H9 (cell line): ENCODE measurements around the gene DLX1. TPM values are rescaled to one million over a fixed set of nuclear protein-coding genes. Genes with fewer than 3 reads are reported as not detected.

ENCODE experiments used
- DNase-seq: peaks from one replicate; pipeline ENCODE4 v3.0.0-alpha.2; 2017
- H2AFZ ChIP-seq: one replicate; pipeline ENCODE4 v1.6.1; 2013; ENCODE audit warnings: mild to moderate bottlenecking, low read length, control low read depth, moderate library complexity
- H2AK5ac ChIP-seq: 2 replicates; pipeline ENCODE4 v1.6.1; 2013; ENCODE audit warnings: low read length, control low read depth, mixed read lengths; ENCODE audit not compliant: insufficient read length
- H2BK120ac ChIP-seq: one replicate; pipeline ENCODE4 v1.6.1; 2013; ENCODE audit warnings: low read depth, mild to moderate bottlenecking, low read length, control low read depth, inconsistent platforms; ENCODE audit not compliant: poor library complexity, severe bottlenecking
- H2BK12ac ChIP-seq: 2 replicates; pipeline ENCODE4 v1.6.1; 2013; ENCODE audit warnings: low read length, control low read depth, mixed read lengths, low read depth; ENCODE audit not compliant: insufficient read length
- H2BK15ac ChIP-seq: 2 replicates; pipeline ENCODE4 v1.6.1; 2013; ENCODE audit warnings: low read depth, low read length, control low read depth
- H2BK20ac ChIP-seq: one replicate; pipeline ENCODE4 v1.6.1; 2013; ENCODE audit warnings: low read depth, mild to moderate bottlenecking, low read length, control low read depth, inconsistent platforms; ENCODE audit not compliant: poor library complexity, severe bottlenecking
- H2BK5ac ChIP-seq: 2 replicates; pipeline ENCODE4 v1.6.1; 2013; ENCODE audit warnings: low read length, control low read depth, mixed read lengths; ENCODE audit not compliant: insufficient read length
- H3K14ac ChIP-seq: 2 replicates; pipeline ENCODE4 v1.6.1; 2013; ENCODE audit warnings: low read length, control low read depth; ENCODE audit not compliant: insufficient read depth
- H3K18ac ChIP-seq: 2 replicates; pipeline ENCODE4 v1.6.1; 2013; ENCODE audit warnings: low read depth, mild to moderate bottlenecking, mixed read lengths, low read length, control low read depth; ENCODE audit not compliant: insufficient read length
- H3K23ac ChIP-seq: 2 replicates; pipeline ENCODE4 v1.6.1; 2013; ENCODE audit warnings: low read length, control low read depth, mixed read lengths, low read depth; ENCODE audit not compliant: insufficient read length
- H3K23me2 ChIP-seq: 2 replicates; pipeline ENCODE4 v1.6.1; 2013; ENCODE audit warnings: low read depth, mild to moderate bottlenecking, mixed read lengths, low read length, control low read depth; ENCODE audit not compliant: insufficient read length, poor library complexity, severe bottlenecking
- H3K27ac ChIP-seq: 2 replicates; pipeline ENCODE4 v1.5.1; 2013; ENCODE audit warnings: low read length, control low read depth, mixed read lengths, low read depth; ENCODE audit not compliant: insufficient read length
- H3K27me3 ChIP-seq: 2 replicates; pipeline ENCODE4 v1.6.1; 2013; ENCODE audit warnings: low read length, control low read depth, inconsistent platforms; ENCODE audit not compliant: insufficient read depth
- H3K4ac ChIP-seq: 2 replicates; pipeline ENCODE4 v1.6.1; 2013; ENCODE audit warnings: low read depth, mild to moderate bottlenecking, control low read depth, inconsistent platforms, low read length, moderate library complexity
- H3K4me1 ChIP-seq: 2 replicates; pipeline ENCODE4 v1.6.1; 2013; ENCODE audit warnings: low read length, control low read depth, inconsistent platforms; ENCODE audit not compliant: insufficient read depth
- H3K4me2 ChIP-seq: 2 replicates; pipeline ENCODE4 v1.6.1; 2013; ENCODE audit warnings: low read length, control low read depth, mixed read lengths; ENCODE audit not compliant: insufficient read length, insufficient read depth
- H3K56ac ChIP-seq: 2 replicates; pipeline ENCODE4 v1.6.1; 2013; ENCODE audit warnings: low read depth, mild to moderate bottlenecking, mixed read lengths, low read length, control low read depth; ENCODE audit not compliant: insufficient read length
- H3K79me1 ChIP-seq: 2 replicates; pipeline ENCODE4 v1.6.1; 2013; ENCODE audit warnings: low read depth, mild to moderate bottlenecking, moderate library complexity, low read length, control low read depth, inconsistent platforms; ENCODE audit not compliant: insufficient read depth, poor library complexity, severe bottlenecking
- H3K79me2 ChIP-seq: 2 replicates; pipeline ENCODE4 v1.6.1; 2013; ENCODE audit warnings: low read length, control low read depth, inconsistent platforms; ENCODE audit not compliant: insufficient read depth
- H3K9ac ChIP-seq: 2 replicates; pipeline ENCODE4 v1.6.1; 2013; ENCODE audit warnings: low read length, control low read depth, mixed read lengths; ENCODE audit not compliant: insufficient read length; ENCODE audit errors: extremely low read depth
- H3K9me3 ChIP-seq: one replicate; pipeline ENCODE4 v1.6.1; 2013; ENCODE audit warnings: low read depth, low read length, inconsistent platforms; ENCODE audit not compliant: control insufficient read depth
- H3T11ph ChIP-seq: one replicate; pipeline ENCODE4 v1.6.1; 2013; ENCODE audit warnings: mild to moderate bottlenecking, low read length, control low read depth, inconsistent platforms
- H4K20me1 ChIP-seq: one replicate; pipeline ENCODE4 v1.6.1; 2013; ENCODE audit not compliant: control insufficient read depth, insufficient read length, insufficient read depth
- H4K5ac ChIP-seq: 2 replicates; pipeline ENCODE4 v1.6.1; 2013; ENCODE audit warnings: low read depth, mild to moderate bottlenecking, mixed read lengths, low read length, control low read depth; ENCODE audit not compliant: insufficient read length
- H4K8ac ChIP-seq: replicated peaks from 2 replicates; pipeline ENCODE4 v1.6.1; 2013; ENCODE audit warnings: low read length, control low read depth, mixed read lengths, low read depth; ENCODE audit not compliant: insufficient read length
- H4K91ac ChIP-seq: 2 replicates; pipeline ENCODE4 v1.6.1; 2013; ENCODE audit warnings: low read depth, mild to moderate bottlenecking, moderate library complexity, mixed read lengths, low read length, control low read depth; ENCODE audit not compliant: insufficient read length
- H3K27ac Mint-ChIP-seq, 3 experiments: 2 replicates in 2 of 3; 3 replicates in 1 of 3; pipeline ENCODE4 v1.8.0; 2020 to 2021; ENCODE audit warnings: mixed read lengths in 3 of 3, mild to moderate bottlenecking in 1 of 3, moderate library complexity in 1 of 3
- H3K27me3 Mint-ChIP-seq: 2 replicates; pipeline ENCODE4 v1.8.0; 2021; ENCODE audit warnings: low read depth, mild to moderate bottlenecking, moderate library complexity, mixed read lengths
- H3K36me3 Mint-ChIP-seq, 3 experiments: 2 replicates in 2 of 3; 3 replicates in 1 of 3; pipeline ENCODE4 v1.8.0; 2020 to 2021; ENCODE audit warnings: low read depth in 3 of 3, mixed read lengths in 3 of 3; ENCODE audit not compliant: insufficient read depth in 1 of 3
- H3K4me1 Mint-ChIP-seq, 2 experiments: 2 replicates each; pipeline ENCODE4 v1.8.0; 2020; ENCODE audit warnings: mixed read lengths in 2 of 2
- H3K4me3 Mint-ChIP-seq, 2 experiments: 2 replicates in 1 of 2; 3 replicates in 1 of 2; pipeline ENCODE4 v1.8.0; 2020 to 2021; ENCODE audit warnings: mild to moderate bottlenecking in 2 of 2, mixed read lengths in 2 of 2, moderate library complexity in 1 of 2
- H3K9me3 Mint-ChIP-seq, 2 experiments: 2 replicates in 1 of 2; 3 replicates in 1 of 2; pipeline ENCODE4 v1.8.0; 2020; ENCODE audit warnings: mild to moderate bottlenecking in 2 of 2, mixed read lengths in 2 of 2, moderate library complexity in 1 of 2
- WGBS: extraction: QIAGEN DNeasy Blood & Tissue Kit; methylation state at CpG from one replicate; pipeline ENCODE4 v1.1.7; 2013; ENCODE audit warnings: missing lambda C conversion rate, low lambda C conversion rate, mixed read lengths; ENCODE audit not compliant: insufficient read length; ENCODE audit errors: extremely low coverage; 5-methylcytosine and 5-hydroxymethylcytosine counted together
- total RNA-seq: library from RNA; stranded (reverse); gene quantifications from 2 replicates; pipeline ENCODE4 v1.2.1, GENCODE V29; 2021
- TF ChIP-seq, protein P1 (sequence below): fragments of 200-600 bp; sonication (generic); conservative IDR thresholded peaks from 3 replicates; pipeline ENCODE4 v1.8.0; 2021; ENCODE audit warnings: antibody characterized with exemption, mild to moderate bottlenecking

DLX1 gene
- total RNA-seq, 1 experiment from 2014 or later = not detected

DNA sequence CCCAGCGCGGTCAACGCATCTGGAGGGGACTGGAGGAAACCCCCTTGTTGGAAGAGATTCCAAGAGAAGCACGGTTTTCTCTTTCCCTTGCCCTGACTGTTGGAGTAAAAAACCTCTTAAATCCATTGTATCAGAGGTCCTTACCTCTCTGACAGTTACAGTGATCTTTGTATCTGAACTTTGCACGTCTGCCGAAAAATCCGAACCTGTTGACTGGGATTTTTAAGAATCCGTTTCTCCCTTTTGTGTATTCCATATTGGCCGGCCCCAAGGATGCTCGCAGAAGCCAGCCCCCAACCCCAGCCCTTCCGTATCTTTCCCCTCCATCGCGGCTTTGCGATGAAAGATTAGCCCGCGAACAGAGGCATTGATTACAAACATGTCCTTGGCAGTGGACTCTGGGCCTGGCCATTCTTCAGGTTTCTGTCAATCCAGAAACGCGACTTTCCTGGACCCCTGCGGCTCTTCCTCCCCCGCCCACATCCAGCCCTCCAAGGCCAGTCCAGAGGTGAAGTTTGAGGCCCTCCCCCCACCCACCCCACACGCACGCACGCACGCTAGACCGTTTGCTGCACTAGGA is 4.6 kb upstream of the DLX1 start:
- H3K9me3 ChIP-seq = no peaks in the 10 kb centered on the region
- H3K79me1 ChIP-seq = no peaks in the 10 kb centered on the region
- no peaks in the 10 kb centered on the region for H3K4me1 ChIP-seq
- Mint-ChIP-seq H3K36me3 (no peaks in the 10 kb centered on the region; a peak in 1 of 7 replicates), H3K9me3 (peaks cover 2 to 3% of the 10 kb centered on the region in 2 experiments; a peak in 3 of 5 replicates), H3K4me1 (peaks cover 25 to 38% of the 10 kb centered on the region in 2 experiments), H3K4me3 (peak overlapping the region; percentile 20 to 64; a peak in 4 of 5 replicates), H3K27ac (no peak overlapping the region), H3K27me3 (peaks cover 98% of the 10 kb centered on the region)
- H4K8ac ChIP-seq = no peak overlapping the region
- H3K4ac ChIP-seq = no peak overlapping the region
- WGBS = no CpG with 5 or more reads among the region's 25 CpGs
- H3T11ph ChIP-seq = no peak overlapping the region
- H2AK5ac ChIP-seq = no peak overlapping the region
- no peak overlapping the region for H2BK15ac ChIP-seq
- H4K5ac ChIP-seq = no peak overlapping the region
- H2BK5ac ChIP-seq = no peak overlapping the region
- no peaks in the 10 kb centered on the region for H3K79me2 ChIP-seq
- no peak overlapping the region for H3K9ac ChIP-seq
- no peak overlapping the region for H4K91ac ChIP-seq
- no peak overlapping the region for H3K23ac ChIP-seq
- no peak overlapping the region for H2BK20ac ChIP-seq
- H2AFZ ChIP-seq = no peak overlapping the region
- no peak overlapping the region for H3K27ac ChIP-seq
- H3K14ac ChIP-seq = no peak overlapping the region
- H3K18ac ChIP-seq = no peak overlapping the region
- TF ChIP-seq, protein P1, sequence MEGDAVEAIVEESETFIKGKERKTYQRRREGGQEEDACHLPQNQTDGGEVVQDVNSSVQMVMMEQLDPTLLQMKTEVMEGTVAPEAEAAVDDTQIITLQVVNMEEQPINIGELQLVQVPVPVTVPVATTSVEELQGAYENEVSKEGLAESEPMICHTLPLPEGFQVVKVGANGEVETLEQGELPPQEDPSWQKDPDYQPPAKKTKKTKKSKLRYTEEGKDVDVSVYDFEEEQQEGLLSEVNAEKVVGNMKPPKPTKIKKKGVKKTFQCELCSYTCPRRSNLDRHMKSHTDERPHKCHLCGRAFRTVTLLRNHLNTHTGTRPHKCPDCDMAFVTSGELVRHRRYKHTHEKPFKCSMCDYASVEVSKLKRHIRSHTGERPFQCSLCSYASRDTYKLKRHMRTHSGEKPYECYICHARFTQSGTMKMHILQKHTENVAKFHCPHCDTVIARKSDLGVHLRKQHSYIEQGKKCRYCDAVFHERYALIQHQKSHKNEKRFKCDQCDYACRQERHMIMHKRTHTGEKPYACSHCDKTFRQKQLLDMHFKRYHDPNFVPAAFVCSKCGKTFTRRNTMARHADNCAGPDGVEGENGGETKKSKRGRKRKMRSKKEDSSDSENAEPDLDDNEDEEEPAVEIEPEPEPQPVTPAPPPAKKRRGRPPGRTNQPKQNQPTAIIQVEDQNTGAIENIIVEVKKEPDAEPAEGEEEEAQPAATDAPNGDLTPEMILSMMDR = no peak
- DNase-seq = no peak
- peaks cover 66% of the 10 kb centered on the region for H3K27me3 ChIP-seq
- no peak overlapping the region for H2BK12ac ChIP-seq
- H2BK120ac ChIP-seq = no peak overlapping the region
- H4K20me1 ChIP-seq = no peaks in the 10 kb centered on the region
- peak overlapping the region; percentile 42 for H3K4me2 ChIP-seq
- no peak overlapping the region for H3K56ac ChIP-seq
- peaks cover 14% of the 10 kb centered on the region for H3K23me2 ChIP-seq
